Measurements from ENCODE around the gene PTGFRN.
A peak's percentile ranks its signal among the peaks of the same experiment; 100 is the strongest.

PTGFRN gene

DNA sequence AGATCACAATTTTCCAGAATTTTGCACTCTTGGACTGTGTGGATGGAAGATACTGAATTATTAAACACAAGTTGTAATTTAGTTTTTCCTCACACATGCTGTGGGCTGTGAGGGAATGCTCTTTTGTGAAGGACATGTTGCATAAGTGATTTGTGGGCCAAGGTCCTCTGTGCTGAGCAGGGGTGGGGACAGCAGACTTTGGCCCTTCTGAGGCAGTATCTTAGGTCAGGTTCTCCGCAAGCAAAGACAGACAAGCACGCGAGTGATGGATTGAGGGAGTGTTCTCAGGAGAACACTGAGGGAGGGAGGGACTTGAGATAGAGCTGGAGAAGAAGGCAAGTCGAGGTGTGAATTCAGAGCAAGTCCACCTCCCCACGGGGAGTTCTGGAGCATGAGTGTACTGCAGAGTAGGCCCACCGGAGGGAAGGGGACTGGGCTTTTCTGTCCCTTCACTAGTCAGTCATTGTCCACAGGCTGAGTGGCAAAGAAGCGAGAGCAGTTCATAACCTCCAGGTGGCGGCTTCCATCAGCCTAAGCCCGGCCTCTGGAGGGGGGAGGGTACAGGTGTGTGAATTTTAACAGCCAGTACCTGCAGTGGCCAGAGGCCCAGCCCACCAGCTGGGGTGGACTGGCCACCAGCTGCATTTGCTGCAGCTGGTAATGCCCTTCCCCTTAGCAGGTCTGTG is 72.7 kb downstream of the PTGFRN start:
- DNase-seq = no peak

DNA sequence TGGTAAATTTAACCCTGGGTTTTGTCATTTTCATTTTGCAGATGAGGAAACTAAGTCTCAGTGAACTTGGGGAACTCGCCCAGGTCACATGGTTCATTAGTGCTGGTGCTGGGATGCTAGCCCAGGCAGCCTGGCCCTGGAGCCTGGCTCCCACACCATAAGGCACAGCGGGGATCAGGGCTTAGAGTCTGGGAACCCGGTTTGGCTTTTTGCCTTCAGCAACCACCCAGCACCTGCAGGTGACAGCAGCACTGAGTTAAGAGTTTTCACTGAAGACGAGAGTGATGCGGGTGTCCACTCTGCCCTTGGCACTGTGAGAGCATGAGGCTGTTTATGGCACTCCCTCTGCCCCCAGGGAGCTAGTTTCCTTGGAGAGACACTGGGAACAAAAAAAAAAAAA is 73.4 kb downstream of the PTGFRN start:
- DNase-seq = peak; percentile 70

DNA sequence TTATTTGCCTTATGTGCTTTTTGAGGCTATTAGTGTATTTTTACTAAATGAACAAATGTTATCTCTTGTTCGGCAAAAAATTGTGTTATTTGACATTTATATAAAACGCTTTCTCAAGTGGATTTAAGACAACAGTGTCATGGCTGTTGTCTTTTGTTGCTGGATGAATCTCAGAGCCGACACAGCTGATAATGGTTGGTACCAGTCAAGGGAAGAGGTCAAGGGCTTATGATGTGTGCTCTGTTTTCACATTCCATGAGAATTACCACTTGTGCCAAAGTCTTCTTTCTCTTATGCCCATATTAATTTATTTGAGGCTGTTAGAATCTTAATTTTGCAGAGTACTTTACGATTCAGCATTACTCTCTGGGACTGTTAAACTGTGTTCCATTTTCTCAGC is 74.0 kb downstream of the PTGFRN start:
- no peak for DNase-seq

DNA sequence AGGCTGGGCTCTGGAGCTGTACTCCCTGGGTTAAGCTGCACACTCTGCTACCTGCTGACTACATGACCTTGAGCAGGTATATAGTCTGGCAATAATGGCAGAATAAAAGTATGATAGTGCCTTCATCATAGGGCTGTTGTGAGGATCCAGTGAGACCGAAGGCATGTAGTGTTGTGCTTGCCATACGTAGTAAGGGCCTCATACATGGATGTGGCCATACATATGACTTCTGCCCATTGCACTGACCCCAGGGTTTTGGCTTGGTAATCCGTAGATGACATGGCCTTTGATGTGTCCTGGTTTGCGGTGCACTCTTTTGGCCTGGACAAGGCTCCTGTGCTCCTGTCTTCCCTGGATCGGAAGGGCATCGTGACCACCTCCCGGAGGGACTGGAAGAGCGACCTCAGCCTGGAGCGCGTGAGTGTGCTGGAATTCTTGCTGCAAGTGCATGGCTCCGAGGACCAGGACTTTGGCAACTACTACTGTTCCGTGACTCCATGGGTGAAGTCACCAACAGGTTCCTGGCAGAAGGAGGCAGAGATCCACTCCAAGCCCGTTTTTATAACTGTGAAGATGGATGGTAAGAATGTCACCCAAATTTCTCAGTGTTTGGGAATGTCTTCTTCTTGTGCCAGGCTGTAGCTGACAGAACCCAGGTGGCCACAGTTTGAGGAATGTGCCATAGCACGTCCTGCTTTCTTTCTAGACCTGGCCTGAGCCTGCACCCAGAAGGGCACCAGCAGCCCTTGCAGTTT is 74.9 kb downstream of the PTGFRN start:
- DNase-seq = no peak

DNA sequence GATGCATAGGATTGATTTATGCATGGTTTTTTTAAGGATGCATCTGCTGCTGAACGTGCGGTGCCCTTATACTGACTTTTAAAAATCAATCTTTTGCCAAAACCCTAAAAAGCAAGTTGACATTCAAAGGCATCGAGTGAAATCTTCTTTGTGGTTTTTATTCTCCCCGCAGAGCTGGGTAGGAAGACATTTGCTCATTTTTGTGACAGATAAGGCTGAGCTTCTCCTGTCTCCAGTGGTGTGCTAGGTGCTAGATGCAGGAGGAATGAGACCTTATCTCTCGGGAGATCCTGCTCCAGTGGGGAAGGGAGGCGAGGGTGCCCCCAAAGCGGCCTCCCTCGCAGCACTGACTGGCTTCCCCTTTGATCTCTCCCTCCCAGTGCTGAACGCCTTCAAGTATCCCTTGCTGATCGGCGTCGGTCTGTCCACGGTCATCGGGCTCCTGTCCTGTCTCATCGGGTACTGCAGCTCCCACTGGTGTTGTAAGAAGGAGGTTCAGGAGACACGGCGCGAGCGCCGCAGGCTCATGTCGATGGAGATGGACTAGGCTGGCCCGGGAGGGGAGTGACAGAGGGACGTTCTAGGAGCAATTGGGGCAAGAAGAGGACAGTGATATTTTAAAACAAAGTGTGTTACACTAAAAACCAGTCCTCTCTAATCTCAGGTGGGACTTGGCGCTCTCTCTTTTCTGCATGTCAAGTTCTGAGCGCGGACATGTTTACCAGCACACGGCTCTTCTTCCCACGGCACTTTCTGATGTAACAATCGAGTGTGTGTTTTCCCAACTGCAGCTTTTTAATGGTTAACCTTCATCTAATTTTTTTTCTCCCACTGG is 76.9 kb downstream of the PTGFRN start:
- DNase-seq = no peak

DNA sequence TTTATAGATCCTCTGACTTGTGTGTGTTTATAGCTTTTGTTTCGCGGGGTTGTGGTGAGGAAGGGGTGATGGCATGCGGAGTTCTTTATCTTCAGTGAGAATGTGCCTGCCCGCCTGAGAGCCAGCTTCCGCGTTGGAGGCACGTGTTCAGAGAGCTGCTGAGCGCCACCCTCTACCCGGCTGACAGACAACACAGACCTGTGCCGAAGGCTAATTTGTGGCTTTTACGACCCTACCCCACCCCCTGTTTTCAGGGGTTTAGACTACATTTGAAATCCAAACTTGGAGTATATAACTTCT is 77.5 kb downstream of the PTGFRN start:
- DNase-seq = no peak

DNA sequence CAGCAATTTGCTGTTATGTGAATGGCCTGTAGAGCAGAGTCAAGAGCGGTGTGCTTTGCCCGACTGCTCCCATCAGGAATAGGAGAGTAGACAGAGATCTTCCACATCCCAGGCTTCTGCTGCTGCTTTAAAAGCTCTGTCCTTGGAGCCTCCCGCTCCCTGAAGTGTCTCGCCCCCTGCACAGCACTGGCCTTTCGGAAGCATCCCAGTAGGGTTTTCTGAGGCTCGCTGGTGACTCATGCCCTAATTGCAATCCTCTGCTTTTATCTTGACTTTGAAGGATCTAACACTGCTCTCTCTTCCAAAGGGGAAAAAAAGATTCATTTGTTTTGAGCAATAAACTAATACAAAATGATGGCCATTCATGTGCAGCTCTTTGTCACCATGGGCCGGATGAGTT is 78.5 kb downstream of the PTGFRN start:
- peak; percentile 31 for DNase-seq

DNA sequence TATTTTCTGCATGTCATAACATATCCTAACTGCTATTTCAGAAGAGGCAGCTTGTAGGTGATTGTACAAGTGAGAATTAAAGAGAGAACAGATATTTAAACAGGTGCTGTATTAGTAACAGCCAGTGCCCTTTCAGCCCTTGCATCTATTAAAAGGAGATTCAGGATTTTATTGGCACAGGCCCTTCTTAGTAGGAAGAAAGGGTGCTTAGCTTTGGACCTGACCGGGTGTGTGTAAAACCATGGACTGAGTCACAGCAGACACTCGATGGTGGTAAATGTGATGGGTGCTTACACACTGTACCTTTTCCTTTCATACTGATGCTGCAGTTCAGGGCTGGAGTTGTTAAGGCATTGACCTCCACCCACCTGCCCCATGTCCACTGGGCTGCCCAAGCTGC is 79.2 kb downstream of the PTGFRN start:
- peak; percentile 45 for DNase-seq

DNA sequence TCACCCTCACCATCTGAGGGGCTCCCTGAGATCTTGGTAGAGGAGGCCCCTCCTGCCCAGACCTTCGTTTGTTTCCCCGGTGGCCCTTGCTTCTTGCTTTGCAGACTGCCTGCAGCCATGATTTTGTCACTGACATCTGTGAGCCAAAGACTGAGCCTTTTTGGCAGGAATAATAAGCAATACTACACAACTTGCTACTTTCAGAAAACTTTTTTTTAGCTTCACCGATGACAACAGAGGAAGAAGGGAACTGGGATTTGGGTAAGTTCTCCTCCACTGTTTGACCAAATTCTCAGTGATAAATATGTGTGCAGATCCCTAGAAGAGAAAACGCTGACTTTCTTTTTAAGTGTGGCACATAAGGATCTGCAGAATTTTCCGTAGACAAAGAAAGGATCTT is 80.1 kb downstream of the PTGFRN start:
- peak; percentile 28 for DNase-seq

DNA sequence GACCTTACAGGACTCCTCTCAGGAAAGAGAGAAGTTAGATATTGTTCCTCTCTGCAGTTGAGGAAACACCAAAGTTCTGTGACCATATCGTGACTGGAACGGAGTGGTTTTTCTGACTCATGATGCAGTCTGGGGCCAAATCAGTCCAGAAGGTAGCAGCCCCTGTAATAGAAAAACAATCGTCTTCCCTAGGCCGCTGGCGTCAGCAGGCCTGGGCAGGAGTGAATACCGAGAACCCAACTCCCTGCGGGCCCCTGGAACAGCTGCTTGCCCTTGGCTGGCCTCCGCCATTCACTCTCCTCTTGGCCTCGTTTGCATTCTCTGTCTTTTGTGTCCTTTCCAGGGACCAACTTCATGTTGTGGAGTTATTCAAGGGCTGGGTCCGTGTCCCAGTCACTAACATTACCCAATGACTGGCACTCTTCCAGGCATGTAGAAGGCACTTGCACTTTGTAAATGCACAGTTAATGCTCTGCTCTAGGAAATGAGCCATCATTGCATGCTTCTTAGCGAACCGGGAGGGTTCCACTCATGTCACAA is 81.0 kb downstream of the PTGFRN start:
- peak; percentile 99 for DNase-seq

DNA sequence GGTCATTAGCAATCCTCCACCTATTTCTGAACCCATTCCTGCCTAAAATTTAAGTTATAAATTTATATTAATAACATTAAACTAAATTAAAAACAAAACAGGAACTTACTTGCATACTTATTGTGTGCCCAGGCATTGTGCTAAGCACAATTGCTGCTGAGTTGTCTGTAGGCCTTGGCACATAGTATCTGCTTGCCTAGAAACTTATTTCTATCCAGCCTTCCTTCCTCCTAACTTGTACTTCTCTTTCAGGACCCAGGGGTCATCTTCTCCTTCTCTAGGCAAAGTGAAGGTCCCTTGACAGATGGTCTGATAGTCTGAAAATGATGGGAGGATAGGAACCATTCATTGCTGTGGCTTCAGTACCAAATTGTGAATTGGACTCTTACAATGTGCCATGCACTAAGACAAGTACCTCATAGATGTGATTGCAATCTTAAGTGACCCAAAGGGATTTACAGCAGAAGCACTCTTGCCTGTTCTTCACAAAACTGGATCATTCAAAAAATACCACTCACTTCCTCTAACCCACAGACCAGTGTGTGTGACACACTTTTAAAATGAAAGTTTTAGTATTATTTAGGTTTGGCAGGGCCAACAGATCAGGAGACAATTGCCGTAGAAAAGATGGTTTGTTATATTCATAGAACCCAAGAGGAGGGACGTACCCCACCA is 81.6 kb downstream of the PTGFRN start:
- no peak for DNase-seq

DNA sequence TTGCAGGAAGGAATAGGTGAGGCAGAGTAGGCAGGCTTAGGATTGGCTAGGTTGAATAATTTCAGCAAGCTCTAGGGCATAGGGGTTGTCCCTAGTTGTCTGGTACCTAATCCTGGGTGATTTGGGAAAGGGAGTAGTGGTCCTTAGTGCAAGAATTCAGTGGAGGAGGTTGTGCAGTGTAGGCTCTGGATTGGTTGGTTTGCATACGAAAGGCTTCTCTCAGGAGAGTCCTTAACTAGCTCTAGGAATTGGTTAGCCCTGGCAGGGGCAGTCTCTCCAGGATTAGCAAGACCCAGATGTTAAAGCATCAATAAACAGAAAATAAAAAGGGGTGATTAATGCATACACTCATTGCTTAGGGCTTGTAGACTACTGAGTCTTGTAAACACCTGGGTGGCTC is 82.2 kb downstream of the PTGFRN start:
- DNase-seq = no peak

DNA sequence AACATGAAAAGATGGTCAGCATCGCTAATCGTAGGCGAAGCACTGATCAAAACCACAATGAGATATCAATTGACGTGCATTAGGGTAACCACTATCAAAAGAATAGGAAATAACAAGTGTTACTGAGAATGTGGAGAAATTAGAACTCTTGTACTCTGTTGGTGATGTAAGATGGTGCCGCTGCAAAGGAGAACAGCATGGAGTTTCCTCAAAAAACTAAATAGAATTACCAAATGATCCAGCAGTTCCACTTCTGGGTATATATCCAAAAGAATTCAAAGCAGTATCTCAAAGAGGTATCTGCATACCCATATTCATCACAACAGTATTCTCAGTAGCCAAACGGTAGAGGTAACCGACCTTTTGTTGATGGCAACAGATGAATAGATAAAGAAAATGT is 83.6 kb downstream of the PTGFRN start:
- DNase-seq = no peak

DNA sequence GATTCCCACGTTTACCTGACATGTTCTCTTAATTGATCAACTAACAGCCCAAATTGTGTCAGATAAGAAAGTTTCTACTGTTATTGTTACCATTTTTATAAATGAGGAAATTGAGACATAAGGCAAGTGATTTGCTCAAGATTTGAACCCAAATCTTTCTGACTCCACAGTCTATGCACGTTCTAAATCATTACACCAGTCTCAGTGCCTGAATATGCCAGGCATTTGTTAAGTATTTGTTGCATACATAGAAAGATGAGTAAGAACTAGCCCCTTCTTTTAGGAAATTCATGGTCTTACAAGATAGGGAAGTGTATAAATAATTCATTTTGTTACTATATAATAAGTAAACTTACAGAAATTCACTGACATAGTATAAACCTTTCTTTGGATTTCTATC is 84.7 kb downstream of the PTGFRN start:
- DNase-seq = no peak

DNA sequence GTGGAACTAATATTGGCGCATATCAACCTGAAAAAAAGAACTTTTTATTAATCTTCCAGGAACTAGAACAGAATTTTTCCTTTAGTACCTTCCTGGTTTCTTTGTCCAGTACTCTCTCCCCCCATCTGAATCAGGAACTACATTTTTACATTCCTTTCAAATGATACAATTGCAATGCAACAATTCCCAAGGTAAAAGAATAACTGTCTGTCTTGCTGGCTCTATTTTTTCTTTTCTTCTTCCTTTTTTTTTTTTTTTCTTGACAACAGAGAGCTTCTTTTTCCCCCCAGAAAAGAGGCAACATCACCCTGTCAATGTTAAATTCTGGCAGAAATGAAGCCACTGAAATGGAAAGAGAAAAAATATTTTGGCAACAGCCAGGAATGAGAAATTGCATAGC is 87.3 kb downstream of the PTGFRN start:
- no peak for DNase-seq

DNA sequence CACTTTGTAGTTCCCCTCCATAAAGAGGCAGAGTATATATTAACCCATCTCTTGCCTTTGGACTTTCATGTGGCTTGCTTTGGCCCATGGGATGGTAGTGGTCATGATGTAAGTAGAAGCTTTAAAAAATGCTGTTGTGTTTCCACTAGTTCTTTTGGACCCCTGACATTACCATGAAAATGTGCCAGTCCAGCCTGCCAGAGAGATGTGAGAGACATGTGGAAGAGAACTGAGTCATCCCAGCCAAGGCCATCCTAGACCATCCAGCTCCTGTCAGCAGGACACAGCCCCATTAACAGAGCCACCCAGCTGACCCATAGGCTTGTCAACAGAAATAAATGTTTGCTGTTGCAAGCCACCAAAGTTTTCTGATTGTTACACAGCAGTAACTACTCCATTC is 87.9 kb downstream of the PTGFRN start:
- DNase-seq = no peak

DNA sequence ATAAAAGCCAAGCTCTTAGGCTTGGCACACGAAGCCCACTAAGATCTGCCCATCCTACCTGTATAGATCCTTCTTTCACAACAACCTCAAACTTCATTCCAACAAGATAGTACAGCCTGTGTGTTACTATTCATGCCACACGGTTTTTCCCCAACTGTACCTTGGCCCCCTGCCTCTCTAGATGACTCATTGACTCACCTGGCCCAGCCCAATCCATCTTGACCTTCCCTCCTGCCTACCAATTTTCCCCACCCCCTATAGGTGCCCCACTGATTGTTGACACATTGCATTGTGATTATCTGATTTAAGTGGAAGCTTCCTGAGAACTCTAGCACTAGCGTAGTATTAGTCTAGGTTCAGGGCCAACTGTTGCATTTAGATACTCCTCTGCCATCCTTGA is 89.9 kb downstream of the PTGFRN start:
- no peak for DNase-seq

DNA sequence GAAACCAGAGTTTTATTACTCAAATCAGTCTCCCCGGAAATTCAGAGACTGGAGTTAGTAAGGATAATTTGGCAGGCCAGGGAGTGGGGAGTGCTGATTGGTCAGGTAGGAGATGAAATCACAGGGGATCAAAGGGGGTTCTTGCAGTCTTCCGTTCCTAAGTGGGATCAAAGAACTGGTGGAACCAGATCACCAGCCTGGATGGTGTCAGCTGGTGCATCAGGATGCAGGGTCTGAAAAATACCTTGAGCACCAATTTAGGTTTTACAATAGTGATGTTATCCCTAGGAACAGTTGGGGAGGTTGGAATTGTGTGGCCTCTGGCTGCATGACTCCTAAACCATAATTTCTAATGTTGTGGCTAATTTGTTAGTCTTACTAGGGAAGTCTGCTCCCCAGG is 90.4 kb downstream of the PTGFRN start:
- no peak for DNase-seq

DNA sequence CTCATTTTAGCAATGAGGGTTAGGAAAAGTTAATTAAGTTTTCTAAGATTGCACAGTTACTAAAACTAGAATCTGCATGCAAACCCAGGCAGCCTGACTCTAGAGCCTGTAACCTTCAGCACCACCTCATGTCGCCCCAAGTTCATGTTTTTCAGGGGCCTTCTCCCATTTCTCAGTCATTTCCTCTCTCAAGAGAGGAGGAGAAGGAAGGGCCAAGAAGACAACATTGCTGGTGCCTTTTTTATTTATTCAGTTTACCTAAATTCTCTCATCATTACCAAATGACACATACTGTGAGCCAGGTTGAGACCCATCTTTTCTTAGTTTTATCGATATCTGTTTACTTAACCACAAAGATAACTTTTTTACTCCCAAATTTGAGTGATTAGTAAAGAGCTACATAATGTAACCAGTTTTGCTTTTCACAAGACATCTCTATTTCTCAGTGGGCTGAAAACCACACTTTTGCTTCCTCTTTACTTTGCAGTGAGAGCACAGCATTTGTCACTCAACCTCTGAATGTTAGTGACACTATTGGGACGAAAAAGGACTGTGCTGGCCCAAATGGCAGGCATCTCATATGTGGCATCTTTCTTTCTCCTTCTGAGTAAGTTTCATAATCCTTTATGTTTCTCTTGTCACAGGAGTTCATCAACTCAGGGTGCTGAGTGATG is 91.7 kb downstream of the PTGFRN start, which contains the start of gene CD101:
Gene CD101 (plus strand): TSS at position 507 of the 674 bp plus-strand sequence. CDS start 58 bp downstream, at position 565.
- no peak for DNase-seq

DNA sequence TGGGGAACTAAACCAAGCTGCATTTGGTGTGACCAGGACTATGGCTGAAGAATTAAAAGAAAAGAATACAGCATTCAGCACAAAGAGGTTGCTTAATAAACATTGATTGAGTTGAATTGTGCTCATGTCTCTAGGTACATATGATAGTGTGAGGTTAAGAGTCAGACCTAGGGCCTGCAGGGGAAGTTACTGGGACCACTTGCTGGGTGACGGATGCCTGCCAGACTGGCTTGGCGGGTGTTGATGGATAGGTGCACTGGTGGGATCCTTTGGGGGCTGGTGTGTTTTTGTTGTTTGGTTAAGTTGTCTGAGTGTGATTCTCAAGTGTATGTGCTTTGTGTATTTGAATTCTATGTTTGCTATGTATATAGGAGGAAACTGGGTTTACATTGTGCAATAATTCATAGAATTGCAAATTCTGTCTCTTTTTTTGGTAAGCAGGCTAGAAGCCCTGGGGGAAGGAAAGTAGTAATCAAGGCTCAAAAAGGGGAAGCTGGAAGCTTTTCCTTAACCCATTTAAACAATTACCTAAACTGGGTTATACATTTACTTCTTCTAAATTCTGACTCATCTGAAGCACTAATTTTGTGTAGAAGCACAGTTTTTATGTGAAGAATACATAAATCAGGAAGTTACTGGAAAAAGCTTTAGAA is 93.6 kb downstream of the PTGFRN start:
- no peak for DNase-seq

DNA sequence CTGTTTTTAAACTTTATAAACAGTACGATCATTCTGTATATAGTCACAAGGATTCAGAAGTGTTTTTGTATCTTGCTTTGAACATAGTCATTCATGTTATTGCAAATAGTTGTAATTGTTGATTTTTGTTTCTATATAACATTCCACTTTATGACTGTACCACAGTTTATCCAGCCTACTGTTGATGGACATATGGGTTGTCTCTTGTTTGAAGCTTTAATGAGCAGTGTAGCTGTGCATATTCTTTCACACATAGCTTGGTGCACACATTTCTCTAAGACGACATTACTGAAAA is 98.0 kb downstream of the PTGFRN start:
- DNase-seq = no peak

DNA sequence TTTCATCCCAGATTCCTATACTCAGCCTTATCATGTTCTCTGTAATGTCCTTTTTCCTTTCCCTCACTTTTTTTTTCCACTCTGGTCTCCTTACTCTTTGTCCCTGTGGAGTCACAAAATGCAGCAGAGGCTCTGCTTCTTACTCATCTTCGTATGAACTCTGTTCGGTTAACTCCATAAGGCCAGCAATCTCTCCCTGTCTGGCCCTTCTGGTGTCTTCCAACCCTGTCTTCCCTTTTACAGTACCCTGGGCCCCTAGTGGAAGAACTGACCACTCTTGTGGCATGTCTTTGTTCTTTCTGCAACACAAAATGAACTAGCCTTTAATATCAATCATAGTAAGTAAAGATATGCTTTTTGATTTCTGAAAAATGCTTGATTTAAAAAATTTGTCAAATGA is 98.9 kb downstream of the PTGFRN start:
- no peak for DNase-seq
